HG02870 (cell line): ENCODE results near the gene FAM131C.
"Not testable (repeated sequence)": the region's sequence is repeated elsewhere in the genome, so short reads cannot be mapped to it uniquely, and the experiment has no call there.

Experiments
- ATAC-seq: cut with Tn5 transposase; IDR thresholded peaks from one replicate; pipeline ENCODE4 v1.9.1; 2021; ENCODE audit warnings: mild to moderate bottlenecking, moderate library complexity; ENCODE audit not compliant: unreplicated experiment

FAM131C gene

DNA sequence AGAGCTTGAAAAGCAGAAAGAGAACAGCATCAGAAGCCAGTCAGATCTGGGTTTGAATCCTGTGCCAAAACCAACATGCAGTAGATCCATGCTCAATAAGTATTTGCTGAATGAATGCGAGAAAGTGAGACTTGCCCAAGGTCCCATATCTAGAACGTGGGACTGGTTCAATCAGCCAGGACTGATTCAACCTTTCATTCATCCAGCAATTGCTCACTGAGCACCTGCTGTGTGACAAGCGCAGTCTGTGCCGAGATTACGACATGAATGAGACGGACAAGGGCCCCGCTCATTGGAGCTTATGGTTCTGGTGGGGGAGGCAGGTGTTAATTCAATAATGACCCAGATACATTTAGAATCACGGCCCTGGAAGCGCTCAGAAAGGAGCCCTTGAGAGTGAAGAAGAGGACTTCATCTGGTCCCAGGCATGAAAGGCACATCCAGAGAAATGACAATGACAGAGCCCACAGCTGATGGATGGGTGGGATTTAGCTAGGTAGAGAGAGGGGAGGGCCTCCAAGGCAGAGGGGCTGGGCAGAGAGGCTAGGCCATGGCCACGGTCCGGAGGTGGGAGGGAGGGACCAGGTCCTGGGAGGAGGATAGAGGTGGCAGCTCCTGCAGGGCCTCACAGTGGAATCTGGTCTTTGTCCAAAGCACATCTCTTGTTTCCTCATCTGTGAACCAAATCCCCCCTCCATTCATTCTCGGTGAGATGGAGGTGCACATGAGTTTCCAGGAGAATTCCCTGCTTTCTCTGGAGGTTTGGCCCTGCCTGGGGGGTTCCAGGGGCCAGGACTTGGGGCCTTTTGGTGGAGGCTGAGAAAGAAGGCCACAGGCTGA lies 4.2 kb upstream of the FAM131C start:
- ATAC-seq: no peak

DNA sequence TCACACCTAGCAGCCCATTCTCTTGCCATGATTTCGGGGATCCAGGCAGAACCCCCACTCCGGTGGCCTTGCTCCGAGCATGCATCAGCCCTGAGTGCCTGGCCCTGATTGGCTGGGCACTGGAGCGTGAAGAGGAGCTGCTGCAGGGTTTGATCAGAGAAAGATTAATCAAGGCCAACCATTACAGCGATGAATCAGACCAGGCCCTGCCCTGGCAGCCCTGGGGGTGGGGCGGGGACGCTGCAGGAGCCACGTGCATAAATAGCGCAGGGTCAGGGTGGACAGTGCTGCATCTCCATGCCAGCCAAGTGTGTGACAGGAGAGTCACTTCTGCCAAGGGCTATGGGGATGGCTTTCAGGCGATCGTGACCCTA lies 3.4 kb upstream of the FAM131C start:
- ATAC-seq: no peak

DNA sequence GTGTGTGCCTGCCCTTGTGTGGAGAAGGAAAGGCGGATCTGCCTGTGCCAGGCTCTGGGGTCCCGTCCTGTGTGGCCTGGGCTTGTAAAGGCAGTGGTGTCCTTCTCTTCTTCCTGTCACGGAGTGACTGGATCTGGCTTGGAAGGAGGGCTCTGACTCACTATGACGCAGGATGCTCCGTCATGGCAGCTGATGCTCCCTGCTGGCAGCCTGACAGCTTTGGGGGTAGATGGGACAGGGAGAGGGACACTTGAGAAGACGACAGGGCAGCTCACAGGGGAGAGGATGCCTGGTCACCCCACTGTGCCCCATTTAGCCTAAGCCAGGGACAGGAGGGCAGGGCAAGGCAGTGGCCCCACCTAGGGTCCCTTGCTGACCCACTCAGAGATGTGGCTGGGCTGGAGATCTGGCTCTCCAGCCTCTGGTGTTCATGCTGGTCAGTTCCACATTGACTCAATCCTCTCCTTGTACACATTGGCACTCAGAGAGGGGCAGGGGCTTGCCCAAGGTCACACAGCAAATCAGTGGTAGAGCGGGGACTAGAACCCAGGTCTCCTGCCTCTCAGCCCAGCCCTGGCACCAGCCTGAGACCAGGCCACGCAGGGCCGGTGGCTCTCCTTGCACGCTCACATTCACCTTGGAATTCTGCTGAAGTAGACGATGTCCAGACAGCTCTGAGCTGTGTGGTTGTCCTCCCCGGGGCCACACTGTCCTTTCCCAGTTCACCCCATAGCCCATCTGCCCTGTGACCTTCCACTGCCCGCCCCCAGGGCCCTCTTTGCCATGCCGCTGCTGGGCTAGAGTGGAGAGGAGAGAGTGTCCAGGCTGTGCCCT lies 2.8 kb upstream of the FAM131C start:
- ATAC-seq: no peak

- no peak for ATAC-seq
Measured at GRCh38 chr1:16075337-16076030, 2.0 kb upstream of the FAM131C start.

- ATAC-seq: no peak
Measured at GRCh38 chr1:16074217-16074616, 766 bp upstream of the FAM131C start.

DNA sequence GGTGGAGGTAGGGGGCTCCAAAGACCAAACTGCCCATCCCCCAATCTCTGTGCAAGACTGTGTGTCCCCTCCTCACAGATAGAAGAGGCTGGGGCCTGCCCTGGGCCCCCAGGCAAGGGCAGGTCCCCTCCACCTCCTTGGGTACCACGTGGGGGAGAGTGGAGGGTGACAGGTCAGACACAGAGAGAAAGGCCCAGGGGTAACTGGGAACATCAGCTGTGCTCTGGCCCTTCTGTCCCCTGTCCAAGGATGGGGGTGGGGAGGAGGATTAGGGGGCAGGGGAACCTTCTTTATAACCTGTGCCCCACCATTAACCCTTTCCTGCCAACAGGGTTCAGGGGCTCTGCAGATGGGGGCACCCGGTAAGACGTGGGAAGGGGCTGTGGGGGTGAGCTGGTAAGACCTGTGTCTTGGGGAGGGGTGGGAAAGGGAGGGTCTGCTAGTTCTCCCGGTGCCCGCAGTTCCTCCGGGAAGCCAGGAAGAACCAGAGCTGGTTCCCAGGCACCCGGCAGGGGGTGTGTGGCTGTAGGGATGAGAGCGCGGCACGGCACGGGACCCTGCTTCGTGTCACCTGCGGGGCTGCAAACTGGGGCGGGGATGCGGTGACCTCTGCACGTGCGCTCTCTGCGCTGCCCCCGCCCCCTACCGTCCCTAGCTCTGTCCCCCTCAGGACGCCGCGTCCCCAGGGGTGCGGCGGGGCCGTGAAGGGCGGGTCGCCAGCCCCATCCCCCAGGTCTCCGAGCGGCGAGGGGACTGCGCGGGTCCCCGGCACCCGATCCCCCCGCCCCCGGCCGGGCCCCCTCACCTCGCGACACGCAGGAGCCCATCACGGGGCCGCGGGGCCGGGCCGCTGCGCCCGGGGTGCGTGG lies 601 bp downstream of the FAM131C start:
- ATAC-seq: no peak

DNA sequence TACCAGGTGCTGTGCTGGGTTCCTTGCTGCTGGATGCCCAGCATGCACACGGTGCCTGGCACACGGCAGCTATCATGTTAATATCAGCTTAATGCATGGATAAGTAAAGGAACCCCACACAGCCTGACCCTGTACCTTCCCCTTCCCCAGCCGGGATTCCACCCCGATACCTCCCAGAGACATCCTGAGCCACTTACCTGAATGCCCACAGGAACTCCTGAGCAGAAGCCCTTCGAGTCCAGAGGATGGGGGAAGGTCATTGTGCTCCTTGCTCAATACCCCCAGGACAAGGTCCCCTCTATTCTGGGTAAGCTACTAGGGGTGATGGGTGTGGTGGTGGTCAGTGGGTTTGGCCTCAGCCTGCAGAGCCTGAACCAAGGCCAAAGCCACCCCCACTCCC lies 1.4 kb downstream of the FAM131C start:
- ATAC-seq: no peak

DNA sequence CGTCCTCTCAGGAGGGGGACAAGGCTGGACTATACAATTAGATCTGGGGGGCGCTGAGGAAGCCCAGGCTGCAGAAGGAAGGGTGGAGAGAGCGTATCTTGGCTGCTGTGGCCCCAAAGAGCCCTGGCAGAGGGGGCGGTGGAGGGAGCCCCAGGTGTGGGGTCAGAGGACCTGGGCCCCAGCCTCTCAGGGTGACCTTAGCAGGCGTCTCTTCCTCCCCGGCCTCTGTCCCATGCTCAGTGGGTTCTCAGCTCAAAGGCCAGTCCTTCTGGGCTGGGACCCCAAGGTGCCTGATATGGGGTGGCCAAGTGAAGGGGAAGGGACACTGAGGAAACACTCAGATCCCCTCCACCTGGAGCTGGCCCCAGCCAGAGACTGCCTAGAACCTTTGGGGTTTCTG lies 1.8 kb downstream of the FAM131C start:
- no peak for ATAC-seq

GRCh38 chr1:16070640-16071355 lies 2.7 kb downstream of the FAM131C start:
- no peak for ATAC-seq

GRCh38 chr1:16068356-16069270 lies 4.8 kb downstream of the FAM131C start:
- no peak for ATAC-seq

DNA sequence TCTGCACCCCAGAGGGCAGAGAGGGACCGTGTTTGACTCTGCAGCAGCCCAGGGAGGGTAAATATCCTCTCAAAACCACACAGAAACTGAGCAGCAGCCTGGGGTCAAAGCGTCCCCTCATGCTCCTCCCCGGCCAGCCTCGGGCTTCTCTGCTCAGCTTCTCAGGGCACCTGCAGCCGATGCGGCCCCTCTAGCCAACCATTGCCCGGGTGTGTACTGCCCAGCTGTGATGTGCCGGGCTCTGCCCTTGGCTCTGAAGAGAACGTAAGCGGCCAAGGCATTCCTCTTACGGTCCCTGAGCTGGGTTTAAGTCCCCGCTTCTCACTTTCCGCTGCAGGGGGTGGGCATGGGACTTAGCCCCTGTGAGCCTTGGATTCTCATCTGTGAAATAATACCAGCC lies 5.5 kb downstream of the FAM131C start:
- no peak for ATAC-seq

DNA sequence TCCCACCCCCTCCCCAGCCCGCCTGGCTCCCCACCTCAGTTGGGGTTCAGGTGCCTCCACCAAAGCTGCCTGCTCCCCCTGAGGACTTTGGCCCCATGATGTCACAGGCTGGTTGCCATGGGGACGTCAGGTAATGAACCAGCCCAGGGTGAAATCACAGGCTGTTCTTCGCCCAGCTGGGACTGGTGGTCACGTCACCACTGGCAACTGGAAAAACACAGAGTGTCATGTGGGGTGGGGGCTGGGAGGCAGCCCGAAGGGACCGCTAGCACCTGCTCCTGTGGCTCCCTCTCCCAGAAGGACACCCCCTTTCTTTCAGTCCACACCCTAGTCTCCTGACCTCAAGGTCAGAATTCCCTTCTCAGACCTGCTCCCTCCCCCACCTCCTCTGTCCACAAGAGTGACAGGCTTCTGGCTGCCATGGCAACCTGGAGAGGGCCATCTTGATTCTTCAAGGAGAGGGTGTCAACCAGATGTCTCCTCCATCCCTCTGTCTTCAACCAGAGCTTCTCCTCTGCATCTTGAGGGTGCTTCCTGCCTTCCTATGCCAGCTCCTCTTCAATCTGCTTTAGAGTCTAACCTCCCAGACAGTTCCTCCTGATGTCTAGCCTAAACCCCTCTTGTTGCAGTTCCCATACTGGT lies 6.2 kb downstream of the FAM131C start:
- ATAC-seq: no peak

GRCh38 chr1:16066245-16066644 lies 7.2 kb downstream of the FAM131C start:
- ATAC-seq: no peak

DNA sequence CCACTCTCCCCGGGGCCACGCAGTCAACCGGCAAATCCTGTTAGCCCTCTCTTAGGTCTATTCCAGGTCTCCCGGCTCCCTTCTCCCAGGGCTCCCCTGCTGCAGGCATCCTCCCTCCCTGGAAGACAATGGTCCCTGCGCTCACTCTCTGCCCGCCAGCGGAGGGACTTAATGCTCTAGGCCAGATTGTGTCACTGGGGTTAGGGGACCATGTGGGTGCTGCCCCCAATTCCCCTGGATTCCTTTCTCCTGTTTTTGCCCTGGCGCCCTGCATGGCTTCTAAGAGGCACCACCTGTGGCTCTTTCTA lies 8.2 kb downstream of the FAM131C start:
- ATAC-seq: no peak

GRCh38 chr1:16064536-16065268 lies 8.7 kb downstream of the FAM131C start:
- ATAC-seq: no peak

DNA sequence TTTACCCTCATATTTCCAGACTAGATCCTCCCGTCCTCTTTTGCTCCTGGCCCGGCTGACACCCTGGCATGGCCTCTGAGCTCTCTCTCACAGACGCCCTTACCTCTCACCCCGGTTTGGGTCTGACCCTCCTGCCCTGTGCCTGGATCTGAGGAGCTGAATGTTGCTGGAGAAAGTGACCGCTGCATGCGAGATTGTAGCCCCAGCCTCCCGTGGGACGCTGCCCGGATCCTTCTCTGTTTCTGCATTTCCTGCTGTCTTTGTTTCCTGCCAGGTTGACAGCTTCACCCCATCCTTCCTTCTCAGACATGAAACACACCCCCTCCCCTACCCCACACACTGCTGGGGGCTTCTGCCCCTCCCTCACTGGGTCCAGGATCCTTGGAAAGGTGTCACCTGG lies 9.5 kb downstream of the FAM131C start:
- ATAC-seq: no peak

GRCh38 chr1:16063226-16063829 lies 10.1 kb downstream of the FAM131C start:
- ATAC-seq: no peak

DNA sequence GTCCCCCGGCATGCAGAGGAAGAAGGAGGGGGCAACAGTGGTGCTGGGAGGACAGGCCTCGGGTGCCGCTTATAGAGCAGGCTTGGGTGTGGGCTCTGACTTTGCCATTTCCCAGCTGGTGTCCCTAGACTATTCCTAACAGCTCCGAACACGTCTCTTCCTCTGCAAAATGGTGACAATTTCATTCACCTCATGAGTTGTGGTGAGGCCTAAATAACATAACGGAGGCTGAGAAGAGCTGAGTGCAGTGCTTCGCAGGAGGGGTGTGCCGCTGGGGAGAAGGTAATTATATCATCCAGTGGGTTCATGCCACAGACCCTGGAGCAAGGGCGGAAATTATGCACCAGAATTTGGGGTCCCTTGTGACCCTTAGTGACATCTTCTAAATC lies 10.8 kb downstream of the FAM131C start:
- ATAC-seq: not testable (repeated sequence)
